RWPE1 (cell line): Measurements from ENCODE around the gene MYLK4.

ENCODE experiments used
- CTCF ChIA-PET: fragments of 350-600 bp; sonication (Branson Sonifier 250); formaldehyde crosslinking; extraction: SDS; loops from one replicate; lab custom pipeline; 2021; lab: Yijun Ruan, JAX
- POLR2A ChIA-PET: fragments of 400-600 bp; formaldehyde crosslinking; extraction: SDS; loops from one replicate; lab custom pipeline; 2020; ENCODE audit warnings: antibody characterized with exemption; ENCODE audit not compliant: low non-redundant PET; lab: Yijun Ruan, JAX
- DNase-seq: peaks from one replicate; pipeline ENCODE4 v3.0.0; 2012; ENCODE audit warnings: low spot score
- H3K27ac ChIP-seq: fragments of 450-650 bp; 2 replicates; pipeline ENCODE4 v1.5.1; 2017
- TF ChIP-seq, protein P1 (sequence below): fragments of 450-650 bp; conservative IDR thresholded peaks from 2 replicates; pipeline ENCODE4 v1.5.1; 2017; ENCODE audit warnings: low read depth, mild to moderate bottlenecking

MYLK4 gene

DNA sequence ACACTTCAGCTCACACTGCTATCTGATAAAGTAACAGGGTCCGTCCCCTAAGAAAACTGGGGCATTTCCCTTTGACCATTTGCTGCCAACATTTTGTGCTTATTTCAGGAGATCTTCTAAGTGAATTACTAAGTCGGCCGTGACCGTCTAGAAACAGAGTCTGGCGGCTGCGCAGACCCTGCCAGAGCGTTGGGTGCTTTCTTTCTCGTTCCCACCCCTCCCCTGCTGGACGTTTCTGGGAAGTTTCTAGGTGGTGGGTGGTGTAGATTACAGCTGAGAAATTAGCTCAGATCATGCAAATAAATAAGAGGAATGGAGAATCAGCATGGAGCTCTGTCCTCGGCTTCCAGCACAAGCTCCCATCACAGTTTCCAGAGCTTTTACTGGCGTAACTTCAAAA lies 128.1 kb downstream of the MYLK4 start:
- H3K27ac ChIP-seq = no peak overlapping the region
- TF ChIP-seq, protein P1, sequence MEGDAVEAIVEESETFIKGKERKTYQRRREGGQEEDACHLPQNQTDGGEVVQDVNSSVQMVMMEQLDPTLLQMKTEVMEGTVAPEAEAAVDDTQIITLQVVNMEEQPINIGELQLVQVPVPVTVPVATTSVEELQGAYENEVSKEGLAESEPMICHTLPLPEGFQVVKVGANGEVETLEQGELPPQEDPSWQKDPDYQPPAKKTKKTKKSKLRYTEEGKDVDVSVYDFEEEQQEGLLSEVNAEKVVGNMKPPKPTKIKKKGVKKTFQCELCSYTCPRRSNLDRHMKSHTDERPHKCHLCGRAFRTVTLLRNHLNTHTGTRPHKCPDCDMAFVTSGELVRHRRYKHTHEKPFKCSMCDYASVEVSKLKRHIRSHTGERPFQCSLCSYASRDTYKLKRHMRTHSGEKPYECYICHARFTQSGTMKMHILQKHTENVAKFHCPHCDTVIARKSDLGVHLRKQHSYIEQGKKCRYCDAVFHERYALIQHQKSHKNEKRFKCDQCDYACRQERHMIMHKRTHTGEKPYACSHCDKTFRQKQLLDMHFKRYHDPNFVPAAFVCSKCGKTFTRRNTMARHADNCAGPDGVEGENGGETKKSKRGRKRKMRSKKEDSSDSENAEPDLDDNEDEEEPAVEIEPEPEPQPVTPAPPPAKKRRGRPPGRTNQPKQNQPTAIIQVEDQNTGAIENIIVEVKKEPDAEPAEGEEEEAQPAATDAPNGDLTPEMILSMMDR = no peak
- ChIA-PET POLR2A (no interaction called here), CTCF (no interaction called here)
- no peak for DNase-seq

GRCh38 chr6:2619651-2620050 lies 131.1 kb downstream of the MYLK4 start:
- CTCF ChIA-PET = no interaction called here
- no peak for DNase-seq
- H3K27ac ChIP-seq = no peak overlapping the region
- POLR2A ChIA-PET = no interaction called here
- TF ChIP-seq, protein P1 = no peak

DNA sequence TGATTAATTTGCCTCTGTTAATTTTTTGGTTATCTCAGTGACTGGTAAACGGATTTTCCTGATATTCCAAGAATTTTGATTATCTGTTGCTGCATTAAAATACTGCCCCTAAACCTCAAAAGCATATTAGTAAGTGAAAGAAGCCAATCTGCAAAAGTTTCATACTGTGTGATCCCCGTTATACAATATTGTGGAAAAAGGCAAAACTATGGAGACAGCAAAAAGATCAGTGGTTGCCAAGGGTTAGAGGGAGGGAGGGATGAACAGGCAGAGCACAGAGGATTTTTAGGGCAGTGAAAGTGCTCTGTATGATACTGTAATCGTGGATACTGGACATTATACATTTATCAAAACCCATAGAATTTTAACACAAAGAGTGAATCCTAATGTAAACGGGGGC lies 133.0 kb downstream of the MYLK4 start:
- H3K27ac ChIP-seq = no peak overlapping the region
- CTCF ChIA-PET = no interaction called here
- POLR2A ChIA-PET = no interaction called here
- TF ChIP-seq, protein P1 = no peak
- DNase-seq = no peak

DNA sequence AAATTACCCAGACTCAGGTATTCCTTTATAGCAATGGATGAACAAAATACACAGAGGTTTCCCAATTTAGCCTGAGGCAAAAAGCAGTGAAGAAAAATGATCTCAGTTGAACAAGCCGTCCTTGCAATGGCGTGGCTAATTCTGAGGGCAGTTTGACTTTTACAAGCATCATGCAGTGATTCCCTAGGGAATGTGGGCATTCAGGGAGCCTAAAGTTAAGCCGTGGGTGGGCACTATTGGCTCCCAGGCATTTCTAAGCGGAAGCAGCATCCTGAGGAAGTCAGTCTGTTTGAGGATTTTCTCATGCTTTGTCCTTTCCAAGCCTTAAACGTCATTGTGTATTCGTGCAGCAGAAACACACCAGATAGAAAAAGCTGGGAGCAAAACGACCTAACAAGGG lies 133.9 kb downstream of the MYLK4 start:
- ChIA-PET CTCF (no interaction called here), POLR2A (no interaction called here)
- TF ChIP-seq, protein P1 = no peak
- no peak for DNase-seq
- no peak overlapping the region for H3K27ac ChIP-seq

- no peak for DNase-seq
- H3K27ac ChIP-seq = no peak overlapping the region
- ChIA-PET CTCF (interaction anchor here (0.6 to 1.1 kb wide), 2 partner anchors 11 to 15 kb away, joined by 6 read pairs; no protein-coding TSS in a partner anchor), POLR2A (no interaction called here)
- TF ChIP-seq, protein P1 = no peak
Observed at GRCh38 chr6:2615251-2615650, 135.5 kb downstream of the MYLK4 start.

DNA sequence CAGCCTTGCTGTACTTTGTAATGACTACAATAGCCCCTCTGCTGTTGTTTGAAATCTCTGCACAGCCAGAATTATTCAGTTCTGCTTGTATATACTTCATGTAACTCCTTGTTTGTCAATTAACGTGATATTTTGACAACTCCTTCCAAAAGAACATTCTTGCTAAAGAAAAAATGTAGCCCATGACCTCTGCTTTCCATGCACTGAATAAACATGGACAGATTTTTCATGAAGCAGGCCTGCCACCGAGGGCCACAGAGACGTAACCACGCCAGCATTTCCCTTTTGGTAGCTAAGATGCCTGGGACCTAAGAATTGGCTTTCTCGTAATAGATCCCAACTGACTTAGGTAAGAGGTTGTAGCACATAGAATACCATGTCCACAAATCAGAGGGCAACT lies 135.9 kb downstream of the MYLK4 start:
- ChIA-PET POLR2A (no interaction called here), CTCF (interaction anchor here (0.6 to 1.1 kb wide), 3 partner anchors 11 to 805 kb away, joined by 3 to 6 read pairs (median 6); no protein-coding TSS in a partner anchor)
- TF ChIP-seq, protein P1 = no peak
- DNase-seq = no peak
- no peak overlapping the region for H3K27ac ChIP-seq
